Stimulated activated CD8-positive, alpha-beta memory T cell treated with anti-CD3 and anti-CD28 coated beads, Interleukin-4, amount 100 ng/mL, for 1 hour (primary cell): ENCODE data around the gene DOCK6.

Experiments used
- DNase-seq, 2 donors: peaks; one replicate each; pipeline ENCODE4 v3.0.0-alpha.2; 2020; ENCODE audit warnings: low read depth in 2 of 2, low spot score in 1 of 2

DOCK6 gene, protein sequence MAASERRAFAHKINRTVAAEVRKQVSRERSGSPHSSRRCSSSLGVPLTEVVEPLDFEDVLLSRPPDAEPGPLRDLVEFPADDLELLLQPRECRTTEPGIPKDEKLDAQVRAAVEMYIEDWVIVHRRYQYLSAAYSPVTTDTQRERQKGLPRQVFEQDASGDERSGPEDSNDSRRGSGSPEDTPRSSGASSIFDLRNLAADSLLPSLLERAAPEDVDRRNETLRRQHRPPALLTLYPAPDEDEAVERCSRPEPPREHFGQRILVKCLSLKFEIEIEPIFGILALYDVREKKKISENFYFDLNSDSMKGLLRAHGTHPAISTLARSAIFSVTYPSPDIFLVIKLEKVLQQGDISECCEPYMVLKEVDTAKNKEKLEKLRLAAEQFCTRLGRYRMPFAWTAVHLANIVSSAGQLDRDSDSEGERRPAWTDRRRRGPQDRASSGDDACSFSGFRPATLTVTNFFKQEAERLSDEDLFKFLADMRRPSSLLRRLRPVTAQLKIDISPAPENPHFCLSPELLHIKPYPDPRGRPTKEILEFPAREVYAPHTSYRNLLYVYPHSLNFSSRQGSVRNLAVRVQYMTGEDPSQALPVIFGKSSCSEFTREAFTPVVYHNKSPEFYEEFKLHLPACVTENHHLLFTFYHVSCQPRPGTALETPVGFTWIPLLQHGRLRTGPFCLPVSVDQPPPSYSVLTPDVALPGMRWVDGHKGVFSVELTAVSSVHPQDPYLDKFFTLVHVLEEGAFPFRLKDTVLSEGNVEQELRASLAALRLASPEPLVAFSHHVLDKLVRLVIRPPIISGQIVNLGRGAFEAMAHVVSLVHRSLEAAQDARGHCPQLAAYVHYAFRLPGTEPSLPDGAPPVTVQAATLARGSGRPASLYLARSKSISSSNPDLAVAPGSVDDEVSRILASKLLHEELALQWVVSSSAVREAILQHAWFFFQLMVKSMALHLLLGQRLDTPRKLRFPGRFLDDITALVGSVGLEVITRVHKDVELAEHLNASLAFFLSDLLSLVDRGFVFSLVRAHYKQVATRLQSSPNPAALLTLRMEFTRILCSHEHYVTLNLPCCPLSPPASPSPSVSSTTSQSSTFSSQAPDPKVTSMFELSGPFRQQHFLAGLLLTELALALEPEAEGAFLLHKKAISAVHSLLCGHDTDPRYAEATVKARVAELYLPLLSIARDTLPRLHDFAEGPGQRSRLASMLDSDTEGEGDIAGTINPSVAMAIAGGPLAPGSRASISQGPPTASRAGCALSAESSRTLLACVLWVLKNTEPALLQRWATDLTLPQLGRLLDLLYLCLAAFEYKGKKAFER (N-terminal part only)

DNA sequence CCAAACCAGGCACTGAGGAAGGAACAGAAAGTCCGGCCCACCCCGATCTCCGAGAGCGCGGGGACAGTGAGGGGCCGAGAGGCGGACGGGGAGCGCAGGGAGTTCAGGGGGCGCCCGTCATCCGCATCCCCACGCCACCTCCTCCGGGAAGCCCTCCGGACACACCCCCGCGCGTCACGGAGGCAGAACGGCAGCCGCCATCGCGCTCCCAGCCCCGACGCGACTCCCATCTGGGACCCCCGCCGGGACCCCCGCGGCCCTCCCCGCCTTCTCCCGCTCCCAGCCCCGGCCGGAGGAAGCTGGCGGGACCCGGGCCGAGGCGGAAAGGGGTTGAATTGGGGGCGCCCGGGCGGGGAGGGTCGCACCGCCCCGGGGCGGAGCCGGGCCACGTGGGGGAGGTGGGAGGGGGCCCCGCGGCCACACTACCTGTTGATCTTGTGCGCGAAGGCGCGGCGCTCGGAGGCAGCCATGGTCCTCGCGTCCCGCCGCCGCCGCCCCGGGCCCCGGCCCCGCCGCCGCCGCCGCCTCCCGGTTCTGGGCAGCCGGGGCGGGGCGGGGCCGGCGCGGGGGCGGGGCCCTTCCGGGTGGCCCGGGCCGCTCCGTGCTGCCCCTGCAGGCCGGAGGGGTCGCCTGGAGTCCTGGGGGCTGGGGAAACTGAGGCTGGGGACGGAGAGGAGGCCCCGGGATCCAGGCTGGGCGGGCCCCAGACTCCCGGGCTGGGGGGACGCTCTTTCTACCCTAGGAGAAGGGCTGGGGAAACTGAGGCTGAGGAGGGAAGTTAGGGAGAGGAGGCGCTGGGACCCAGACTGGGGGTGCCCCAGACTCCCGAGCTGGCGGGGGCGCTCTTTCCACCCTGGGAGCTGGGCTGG lies at the start of gene DOCK6:
TSS of gene DOCK6 (minus strand) at position 554 of the 869 bp plus-strand sequence. CDS start at position 470, 84 bp downstream.
- DNase-seq: no peak

DNA sequence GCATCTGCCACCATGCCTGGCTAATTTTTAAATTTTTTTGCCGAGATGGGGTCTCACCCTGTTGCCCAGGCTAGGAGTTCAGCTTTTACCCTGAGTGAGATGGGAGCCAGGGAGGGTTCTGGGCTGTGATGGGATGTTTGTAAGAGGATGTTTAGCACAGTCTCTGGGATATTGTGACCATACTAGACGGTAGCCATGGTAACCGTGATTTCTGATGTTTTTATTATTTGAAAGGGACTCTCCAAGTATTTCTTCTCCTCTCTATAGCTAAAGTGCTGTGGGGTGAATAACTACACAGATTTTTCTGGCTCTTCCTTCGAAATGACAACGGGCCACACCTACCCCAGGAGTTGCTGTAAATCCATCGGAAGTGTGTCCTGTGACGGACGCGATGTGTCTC lies 44.0 kb upstream of the DOCK6 start:
- DNase-seq: no peak

DNA sequence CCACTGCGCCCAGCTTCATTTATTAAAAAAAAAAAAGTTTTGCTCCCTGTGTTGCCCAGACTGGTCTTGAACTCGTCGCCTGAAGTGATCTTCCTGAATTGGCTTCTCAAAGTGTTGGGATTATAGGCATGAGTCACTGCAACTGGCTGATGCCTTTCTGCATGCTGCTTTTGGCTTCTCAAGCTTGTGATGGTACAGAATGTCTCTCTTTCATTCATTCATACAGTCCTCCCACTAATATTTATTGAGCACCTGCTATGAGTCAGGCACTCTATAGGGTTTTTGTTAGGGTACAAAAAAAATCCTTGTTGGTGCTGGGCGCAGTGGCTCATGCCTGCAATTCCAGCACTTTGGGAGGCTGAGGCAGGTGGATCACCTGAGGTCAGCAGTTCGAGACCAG lies 42.6 kb upstream of the DOCK6 start:
- no peak for DNase-seq

DNA sequence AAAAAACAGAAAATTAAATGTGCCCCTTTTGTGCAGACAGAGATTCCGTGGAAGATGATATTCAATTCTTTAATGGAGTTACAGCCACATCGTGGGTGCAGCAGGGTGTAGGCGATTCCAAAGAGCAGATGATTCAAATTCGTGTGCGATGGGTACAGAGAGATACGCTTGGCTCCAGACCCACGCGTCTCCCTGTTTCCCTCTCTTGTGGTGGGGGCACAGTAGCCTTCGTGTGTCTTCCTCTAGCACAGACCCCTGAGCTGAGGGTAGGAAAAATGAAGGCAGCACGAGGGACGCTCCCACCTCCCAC lies 38.4 kb upstream of the DOCK6 start:
- no peak for DNase-seq

DNA sequence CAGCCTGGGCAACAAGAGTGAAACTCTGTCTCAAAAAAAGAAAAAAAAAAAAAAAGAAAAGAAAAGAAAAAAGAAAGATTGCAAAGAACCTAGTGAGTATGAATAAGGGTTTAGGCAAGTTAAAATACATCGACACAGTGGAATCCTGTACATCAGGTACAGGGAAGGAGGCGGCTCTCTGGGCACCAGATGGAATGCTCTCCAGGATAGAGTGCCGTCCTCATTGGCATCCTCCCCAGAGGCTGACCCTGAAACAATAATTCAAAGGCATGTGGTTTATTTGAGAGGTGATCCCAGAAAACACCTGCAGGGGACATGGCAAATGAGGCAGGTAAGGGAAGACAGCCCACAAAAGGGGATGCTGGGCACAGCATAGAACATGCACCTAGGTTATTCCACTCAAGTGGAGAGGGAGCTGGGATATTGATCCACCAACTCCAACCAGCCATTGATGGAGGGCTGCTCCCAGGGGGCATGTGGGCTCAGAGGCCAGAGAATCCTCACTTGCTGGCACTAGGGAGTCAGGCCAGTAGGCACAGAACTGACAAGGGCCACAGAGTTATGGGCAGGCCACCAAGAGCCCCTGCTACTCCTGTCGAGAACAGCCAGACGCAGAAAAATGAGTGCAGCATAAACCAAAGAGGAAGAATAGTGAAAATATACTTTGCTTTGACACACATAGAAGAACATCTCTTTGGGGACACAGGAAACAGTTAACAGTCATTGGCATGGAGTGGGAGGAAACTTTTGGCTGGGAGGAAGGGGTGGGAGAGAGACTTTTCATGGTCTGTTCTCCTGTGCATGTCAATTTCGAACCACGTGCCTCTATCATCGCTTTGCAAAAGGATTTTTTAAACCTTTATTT lies 37.9 kb upstream of the DOCK6 start:
- DNase-seq: no peak

DNA sequence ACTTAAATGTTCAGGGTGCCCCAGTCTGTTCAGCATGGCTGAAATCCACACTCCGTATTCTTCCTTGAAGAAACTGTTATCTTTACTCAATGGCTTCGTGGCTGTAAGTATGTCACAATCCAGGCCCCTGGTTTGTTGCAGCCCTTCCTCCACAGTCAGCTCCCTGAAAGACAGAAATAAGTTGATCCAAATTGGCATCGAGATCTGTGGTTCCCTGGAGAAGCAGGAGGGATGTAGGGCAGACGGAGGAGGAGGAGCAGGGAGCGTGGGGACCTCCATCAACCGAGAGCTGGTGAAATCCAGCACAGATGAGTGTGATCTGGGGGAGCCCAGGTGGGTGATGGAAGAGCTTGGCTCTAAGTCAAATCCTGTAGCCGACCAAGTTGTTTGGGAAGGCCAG lies 33.9 kb upstream of the DOCK6 start:
- DNase-seq: no peak

DNA sequence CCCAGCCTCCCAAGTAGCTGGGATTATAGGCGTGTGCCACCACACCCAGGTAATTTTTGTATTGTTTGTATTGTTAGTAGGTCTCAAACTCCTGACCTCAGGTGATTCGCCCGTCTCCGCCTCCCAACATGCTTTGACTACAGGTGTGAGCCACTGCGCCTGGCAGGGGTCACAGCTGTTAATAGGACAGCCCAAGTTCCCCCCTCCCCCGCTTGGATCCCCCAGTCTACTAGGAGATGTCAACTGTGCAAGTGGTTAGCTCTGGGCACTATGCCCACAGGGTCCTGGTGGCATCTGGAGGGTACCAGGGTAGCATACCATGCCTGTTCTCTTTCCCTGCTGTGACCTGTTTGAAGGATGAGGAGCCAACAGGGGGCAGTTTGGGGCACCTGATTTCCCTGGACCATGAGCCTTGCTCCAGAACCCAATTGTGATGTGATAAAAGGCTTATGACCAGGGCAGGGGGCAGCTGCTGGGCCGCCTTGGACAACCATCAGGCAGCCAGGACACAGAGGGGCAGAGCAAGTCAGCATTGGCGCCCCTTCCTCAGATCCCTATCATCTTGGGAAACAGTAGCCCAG lies 33.4 kb upstream of the DOCK6 start, which contains the start of gene TSPAN16:
TSS of gene TSPAN16 (plus strand) at position 496 of the 581 bp plus-strand sequence. CDS start 138 bp downstream, outside the sequence.
- no peak for DNase-seq

DNA sequence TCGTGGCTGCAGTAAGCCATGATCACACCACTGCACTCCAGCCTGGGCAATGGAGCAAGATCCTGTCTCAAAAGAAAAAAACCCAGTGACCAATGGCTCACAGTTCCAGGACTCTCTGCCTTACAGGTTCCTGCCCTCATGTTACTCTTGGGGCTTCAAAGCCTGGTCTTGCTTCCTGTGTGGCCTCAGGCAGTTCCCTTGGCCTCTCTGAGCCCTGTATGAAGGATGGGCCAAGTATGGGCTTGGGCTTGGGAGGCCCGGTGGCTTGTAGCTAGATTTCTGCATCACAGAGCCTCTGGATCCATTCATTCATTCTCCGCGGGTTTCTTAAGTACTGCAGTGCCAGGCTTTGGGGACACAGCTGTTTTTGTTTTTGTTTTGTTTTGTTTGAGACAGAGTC lies 32.9 kb upstream of the DOCK6 start:
- no peak for DNase-seq

DNA sequence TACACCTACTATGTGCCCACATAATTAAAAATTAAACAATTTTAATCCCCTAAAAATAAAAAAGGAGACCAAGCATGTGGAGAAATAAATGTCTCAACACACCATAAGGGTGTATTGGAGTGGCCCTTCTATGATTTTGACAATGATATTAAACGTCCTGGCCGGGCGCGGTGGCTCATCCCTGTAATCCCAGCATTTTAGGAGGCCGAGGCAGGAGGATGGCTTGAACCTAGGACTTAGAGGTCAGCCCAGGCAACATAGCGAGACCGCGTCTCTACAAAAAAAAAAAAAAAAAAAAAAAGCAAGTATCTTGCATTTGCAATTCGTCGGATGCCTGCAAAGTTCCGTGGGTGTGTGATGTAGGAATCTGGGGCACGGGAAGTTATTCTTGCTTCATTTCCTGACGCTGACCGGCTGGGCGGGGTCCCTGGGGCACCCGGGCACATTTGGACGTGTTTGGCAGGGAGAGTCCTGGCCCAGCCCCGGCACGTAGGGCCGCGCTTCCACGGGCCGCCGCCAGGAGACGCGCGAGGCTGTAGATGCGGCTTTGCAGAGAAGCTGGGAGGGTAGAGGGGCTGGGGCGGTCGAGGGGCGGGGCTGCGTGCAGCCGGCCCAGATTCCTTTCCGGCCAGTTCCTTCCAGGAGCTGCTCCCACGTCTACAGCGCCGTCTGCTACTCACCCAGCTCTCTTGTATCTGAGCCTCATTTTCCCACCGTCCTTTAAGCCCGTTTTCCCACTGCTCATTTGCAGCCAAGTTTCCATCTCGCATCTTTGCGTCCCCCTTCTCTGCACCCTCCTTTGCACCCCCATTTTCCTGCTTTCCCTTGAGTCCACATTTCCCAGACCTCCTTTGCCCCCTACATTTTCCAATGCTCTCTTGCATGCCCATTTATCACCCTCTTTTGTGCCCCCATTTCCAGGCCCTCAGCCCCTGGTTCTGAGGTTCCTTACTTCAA lies 31.4 kb upstream of the DOCK6 start:
- DNase-seq: peak; percentile 52 to 58

DNA sequence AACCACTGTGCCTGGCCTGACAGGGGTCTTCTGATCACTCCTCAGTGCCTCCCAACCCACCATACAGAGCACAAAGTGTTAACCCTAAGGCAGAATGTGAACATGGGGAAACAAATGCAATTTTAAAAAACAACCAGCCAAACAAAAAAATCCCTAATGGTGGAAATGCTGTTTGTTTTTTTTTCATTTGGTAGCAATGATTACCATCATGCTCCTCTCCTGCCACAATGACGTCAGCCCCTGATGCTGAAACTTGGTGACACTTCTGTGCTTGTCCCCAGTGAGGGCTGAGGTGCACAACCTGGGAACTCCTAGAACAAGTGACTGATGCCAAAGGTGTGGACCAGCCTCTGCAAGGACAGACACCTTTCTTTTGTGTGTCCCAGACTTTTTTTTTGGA lies 29.7 kb upstream of the DOCK6 start:
- DNase-seq: no peak

DNA sequence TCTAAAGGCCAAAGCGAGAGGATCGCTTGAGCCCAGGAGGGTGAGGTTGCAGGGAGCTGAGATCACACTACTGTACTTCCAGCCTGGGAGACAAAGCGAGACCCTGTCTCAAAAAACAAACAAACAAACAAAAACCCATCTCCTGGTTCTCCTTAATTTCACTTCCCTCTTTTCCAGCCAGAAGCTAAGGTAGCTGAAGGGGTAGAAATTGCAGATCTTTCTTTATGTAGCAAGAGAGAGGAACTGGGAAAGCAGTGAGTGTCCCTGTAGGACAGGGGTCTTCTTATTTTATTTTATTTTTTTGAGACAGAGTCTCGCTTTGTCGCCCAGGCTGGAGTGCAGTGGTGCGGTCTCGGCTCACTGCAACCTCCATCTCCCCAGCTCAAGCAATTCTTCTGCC lies 29.1 kb upstream of the DOCK6 start:
- no peak for DNase-seq

DNA sequence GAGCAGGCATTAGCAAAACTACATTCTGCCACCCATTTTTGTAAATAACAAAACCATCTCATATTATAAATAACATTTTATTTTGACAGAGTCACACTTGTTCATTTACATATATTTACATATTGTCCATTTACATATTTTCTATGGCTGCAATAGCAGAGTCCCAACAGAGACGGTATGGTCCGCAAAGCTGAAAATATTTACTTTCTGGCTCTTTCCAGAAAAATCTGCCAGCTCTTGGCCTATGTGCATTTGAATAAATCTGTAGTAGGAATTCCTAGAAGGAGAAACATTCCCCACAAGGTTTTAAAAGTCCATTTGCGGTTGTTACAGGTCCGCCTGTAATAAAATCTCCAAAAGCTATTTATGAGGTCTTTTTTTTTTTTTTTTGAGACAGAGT lies 27.9 kb upstream of the DOCK6 start:
- no peak for DNase-seq

DNA sequence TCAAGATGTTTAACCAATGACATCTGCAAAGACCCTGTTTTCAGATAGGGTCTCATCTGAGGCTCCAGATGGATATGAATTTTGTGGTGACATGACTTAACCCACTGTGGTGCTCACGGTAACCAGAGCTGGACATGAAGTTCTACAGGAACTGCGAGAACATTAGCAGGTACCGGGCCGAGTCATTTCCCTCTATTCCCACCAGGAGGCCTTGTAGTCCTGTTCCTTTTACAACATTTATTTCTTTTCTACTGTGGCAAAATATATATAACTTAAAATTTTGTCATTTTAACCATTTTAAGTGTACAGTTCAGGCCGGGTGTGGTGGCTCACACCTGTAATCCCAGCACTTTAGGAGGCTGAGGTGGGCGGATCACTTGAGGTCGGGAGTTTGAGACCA lies 26.0 kb upstream of the DOCK6 start:
- no peak for DNase-seq

DNA sequence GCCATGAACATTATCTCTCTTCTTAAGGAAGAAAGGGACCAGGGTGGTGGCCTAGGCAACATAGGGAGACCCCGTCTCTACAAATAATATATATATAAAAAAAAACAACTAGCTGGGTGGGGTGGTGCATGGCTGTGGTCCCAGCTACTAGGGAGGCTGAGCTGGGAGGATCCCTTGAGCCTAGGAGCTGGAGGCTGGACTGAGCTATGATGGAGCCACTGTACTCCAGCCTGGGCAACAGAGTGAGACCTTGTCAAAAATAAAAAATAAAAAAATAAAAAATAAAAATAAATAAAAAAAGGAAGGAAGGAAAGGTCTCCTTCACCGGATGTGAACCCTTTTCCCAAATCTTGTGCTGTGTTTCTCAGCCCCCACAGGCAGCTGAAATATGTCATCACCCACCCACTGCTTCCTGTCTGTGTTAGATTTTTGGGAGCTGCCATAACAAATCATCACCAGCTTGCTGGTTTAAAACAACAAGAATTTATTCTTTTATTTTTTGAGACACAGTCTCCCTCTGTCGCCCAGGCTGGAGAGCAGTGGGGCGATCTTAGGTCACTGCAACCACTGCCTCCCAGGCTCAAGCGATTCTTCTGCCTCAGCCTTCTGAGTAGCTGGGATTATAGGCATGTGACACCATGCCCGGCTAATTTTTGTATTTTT lies 24.1 kb upstream of the DOCK6 start:
- no peak for DNase-seq

DNA sequence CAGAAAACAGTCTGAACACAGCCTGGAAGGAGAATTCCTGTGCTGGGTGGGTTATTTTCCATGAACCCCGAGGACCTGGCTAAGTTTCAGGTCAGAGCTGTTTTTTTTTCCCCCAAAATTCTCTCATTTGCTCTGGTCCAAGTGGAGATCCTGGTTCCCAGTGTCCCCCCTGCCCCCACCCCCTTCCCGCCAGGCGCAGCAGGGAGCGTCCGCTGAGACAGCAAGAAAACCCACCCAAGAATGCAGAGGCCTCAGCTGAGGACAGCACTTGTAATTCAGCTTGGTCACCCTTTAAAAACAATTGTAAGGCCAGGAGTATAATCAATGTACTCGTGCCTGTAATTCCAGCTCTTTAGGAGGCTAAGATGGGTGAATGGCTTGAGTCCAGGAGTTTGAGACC lies 22.2 kb upstream of the DOCK6 start:
- no peak for DNase-seq

DNA sequence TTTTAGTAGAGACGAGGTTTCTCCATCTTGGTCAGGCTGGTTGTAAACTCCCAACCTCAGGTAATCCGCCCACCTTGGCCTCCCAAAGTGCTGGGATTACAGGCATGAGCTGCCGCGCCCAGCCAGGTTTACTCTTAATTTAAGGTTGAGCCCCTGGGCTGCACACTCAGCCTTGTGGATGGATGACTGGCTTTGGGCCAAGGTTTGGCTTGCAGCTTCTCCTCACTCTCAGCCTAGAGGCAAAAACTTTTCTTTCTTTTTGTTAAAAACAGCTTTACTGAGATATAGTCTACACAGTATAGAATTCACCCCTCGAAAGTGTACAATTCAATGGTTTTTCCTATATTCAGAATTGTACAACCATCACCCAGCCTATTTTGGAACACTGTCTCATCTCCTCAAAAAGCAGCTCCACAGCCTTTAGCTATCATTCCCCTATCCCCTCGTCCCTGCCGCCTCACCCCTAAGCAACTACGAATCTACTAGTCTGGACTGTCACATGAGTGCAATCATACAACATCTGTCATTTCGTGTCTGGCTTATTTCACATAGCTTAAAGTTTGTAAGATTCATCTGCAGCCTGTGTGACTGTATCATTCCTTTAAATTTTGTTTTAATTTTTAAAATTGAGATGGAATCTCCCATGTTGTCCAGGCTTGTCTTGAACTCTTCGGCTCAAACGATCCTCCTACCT lies 19.2 kb upstream of the DOCK6 start:
- no peak for DNase-seq
